ENCODE measurements around the gene MAEL. TPM values are rescaled to one million over a fixed set of nuclear protein-coding genes. Genes with fewer than 3 reads are reported as not detected.

The MAEL gene
- 0.20 TPM for total RNA-seq

DNA sequence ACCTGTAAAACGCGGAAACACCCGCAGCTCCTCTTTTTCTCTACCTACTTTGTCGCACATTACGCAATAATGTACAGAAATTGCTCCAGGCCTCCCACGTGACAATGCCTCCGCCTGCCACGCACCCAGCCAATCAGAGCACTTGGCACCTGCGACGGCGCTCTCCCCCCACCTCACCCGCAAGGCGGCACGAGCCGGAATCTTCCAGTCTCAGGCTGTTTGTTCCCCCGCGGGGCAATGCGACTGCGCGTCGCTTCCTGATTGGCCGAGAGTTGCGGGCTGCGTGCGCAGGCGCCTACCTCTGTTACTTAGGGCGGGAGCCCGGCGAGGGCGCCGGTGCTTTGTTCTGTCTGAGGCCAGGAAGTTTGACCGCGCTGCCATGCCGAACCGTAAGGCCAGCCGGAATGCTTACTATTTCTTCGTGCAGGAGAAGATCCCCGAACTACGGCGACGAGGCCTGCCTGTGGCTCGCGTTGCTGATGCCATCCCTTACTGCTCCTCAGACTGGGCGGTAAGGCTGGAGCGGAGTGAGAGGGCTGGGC lies at the start of gene MAEL:
Gene MAEL, plus strand, starts transcription at position 307 of the 542 bp plus-strand sequence. Its CDS starts 73 bp downstream, at position 380.
- DNase-seq = no peak

DNA sequence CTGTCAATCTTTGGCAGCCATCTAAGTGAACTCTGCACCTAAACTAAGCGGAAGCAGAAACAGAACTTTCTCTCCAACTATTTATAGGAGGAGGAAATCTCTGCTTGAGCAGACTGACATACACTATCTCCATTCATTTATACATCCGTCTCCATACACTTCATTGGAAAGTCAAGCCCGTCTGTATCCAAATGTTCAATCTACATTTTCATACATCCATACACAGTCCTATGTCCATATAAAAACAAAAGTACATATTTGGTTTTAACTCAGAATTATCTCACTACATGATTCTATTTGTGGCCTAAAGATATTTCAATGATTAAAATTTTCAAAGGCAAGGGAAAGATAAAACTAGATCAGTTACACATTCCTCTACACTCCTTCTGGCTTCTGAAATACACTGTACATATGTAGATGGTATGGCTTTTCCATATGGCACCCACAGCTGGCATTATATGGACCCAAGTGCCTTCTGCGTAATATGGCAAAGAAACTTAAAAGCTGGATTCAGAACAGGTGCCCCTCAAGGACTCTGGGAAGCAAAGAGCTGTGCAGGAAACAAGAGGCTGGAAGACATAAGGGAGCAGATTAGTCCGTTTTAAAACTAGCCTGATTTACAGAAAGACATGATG lies 49.2 kb upstream of the MAEL start:
- no peak for DNase-seq

DNA sequence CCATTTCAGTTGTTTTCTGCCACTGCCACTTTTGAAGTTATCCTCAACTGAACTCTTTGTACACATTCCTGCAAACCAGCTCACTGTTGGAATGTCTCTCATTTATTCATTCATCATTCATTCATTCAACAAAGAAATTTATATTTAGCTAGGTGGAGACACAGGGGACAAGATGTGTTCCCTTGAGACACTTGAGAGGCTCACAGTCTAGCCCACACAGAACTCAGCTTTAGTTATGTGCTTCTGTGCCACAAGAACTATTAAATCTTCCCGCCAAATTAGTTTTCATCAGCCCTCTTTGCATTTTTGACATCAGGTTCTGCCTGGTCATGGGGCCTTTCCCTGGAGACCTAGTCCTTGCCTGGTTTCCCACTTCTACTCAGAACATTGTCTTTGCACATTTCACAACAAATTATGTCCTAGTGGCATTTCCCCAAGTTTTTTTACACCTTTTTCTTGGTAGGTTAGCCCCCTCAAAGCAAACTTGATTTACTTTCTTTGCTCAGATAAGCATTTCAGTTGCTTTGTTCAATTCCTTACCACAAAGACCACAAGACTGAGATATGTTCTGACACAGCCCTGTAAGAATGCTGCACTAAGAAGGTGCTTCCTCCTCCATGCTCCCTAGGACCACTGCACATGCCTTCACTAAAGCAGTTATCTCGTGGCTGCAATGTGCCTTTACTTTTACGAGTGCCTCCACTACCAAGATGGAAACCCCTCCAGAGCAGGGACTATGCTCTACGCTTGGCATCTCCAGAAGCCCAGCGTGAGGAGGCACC lies 44.7 kb upstream of the MAEL start:
- DNase-seq = no peak

DNA sequence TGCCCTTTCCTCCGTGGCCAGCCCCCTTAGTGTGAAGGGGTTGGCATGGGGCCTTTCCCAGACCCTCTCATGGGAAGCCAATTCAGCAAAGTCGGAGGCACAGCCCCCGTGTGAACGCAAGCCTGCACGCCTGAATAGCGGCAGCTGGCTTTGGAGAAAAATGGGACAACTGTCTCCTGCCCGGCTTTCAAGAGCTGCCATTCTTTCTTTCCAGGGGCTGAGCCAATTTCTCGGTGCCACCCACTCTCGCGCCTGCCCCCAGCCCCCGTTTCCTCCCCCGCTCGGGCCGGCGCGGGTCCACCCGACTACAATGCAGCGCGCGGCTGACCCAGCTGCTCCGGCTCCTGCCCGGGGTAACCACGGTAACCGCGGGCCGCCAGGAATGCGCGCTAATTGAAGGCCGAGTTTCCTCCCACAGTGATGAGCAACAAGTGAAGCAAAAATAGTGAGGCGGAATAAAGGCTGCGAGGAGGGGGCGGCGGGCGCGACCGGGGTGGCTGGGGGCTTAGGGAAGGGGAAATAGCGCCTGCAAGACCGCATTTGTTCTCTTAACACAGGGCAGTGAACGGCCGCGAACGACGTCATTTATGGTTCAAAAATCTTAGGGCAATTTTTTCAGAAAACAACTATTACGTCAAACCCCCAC lies 41.6 kb upstream of the MAEL start:
- DNase-seq = peak; percentile 12

DNA sequence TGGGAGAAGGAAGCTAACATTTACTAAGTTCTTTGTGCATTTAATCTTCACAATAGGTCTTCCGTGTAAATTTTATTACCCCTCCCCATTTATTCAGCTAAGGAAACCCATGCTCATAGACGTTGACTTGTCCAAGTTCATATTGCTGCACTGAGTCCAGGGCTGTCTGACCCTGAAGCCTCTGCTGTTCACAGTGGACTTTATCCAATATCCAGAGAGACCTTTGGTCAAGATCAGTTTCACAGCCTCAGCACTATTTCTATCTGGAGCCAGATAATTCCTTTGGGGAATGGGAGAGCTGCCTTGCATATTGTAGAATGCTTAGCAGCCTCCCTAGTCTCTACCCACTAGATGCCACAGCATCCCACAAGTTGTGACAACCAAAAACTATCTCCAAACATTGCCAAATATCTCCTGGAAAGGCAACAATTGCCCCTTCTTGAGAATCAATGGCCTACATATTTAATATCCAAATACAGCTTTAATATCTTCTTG lies 40.2 kb upstream of the MAEL start:
- DNase-seq = no peak

GRCh38 chr1:166950156-166950555 lies 38.9 kb upstream of the MAEL start:
- DNase-seq = no peak

GRCh38 chr1:166951050-166951449 lies 38.0 kb upstream of the MAEL start:
- DNase-seq = no peak

DNA sequence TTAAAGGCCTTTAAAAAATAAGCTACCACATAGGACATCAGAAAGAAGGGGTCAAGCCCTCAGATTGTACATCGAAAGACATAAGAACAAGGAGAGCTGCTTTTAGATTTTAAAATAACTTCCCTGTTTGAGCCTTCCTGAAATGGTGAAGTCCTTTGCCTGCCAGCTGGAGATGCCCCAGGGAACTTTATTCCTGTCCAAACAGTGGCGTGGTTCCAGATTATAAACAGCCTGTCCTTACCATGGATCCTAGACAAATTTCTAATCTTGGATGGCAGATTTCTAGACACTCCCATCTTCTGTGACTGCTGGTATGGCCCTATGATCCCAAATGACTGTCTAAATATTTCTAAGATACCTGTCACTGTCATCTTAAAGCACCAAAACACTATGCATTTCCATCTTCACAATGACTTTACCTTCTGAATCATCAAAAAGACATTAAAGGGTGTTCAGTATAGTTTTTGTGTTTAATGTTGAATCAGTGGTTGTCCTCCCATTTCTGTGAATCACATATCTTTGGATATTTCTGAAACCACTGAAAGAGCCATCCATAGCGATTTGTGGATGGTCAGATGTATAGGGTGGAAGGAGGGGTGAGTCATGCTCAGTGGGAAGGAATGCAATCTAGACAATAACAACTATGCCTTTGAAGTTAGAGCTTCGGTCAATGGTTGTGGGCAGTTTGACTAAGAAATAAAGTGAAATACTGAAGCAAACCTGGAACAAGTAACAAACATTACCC lies 36.9 kb upstream of the MAEL start:
- no peak for DNase-seq

DNA sequence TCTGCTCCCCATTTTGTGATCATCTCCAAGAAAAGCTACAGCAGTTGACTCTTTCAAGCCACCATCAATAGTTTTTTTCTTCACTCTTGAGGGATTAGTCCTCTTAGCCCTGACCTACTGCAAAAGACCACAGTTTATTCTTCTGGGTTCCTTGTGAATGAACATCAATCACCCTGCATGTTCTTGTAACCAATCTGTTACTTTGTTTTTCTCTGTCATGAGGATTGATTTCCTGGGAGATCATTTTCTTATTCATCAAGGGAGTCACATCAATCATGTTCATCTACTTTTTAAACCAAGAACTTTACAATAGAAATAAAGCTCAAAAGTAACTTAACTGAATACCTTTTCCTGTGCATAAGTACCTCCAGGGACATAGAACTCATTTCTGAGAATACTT lies 35.6 kb upstream of the MAEL start:
- no peak for DNase-seq

DNA sequence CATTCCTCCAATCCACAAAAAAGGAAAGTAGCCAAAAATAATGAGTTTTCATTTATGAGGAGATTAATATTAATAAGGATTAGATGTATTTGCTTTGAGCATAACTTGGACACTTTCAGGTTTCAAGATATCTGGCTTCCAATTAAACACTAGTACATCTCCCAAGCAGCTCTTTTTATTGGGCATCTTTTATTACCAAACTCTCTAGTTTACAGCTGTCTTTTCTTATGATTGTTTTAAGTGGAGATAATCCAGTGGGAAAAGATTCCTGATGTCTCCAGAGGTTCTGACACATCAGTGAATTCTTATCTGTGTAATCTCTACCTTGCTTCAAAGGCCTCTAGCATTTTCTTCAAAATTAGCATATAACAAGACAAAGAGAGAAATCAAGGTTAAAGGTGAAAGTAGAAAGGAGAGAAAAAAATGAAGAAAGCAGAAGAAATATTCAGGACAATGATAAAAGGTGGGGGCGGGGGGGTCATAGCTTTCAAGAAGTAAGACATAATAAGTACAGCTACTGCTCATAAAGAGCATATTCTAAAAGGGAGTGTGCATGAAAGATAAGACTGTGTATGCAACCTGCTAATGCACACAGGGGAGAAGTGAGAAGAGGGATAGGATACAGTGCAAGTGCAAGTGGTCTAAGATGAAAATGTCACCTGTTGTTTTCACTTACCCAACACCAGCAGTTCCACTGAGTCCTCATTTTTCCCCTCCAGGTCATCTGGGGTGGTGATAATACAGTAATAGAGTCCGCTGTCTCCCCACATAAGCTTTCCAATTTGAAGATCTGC lies 32.8 kb upstream of the MAEL start:
- DNase-seq = no peak

DNA sequence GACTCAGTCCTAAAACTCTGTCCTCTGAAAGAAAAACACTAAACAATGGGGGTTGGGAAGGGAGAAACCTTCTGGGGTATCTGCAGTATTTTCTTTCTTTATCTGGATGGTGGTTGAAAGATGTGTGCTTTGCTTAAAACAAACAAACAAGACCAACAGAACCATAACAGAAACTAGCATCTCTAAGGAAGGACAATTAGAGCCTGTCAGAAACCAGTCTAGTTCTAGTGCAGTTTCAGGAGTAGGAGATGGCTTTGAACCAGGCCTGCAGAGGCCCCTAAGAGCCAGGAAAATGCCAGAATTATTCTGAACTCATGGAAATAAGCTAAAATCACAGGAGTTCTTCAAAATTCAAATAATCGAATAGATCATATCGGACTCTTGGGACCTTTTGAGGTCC lies 32.2 kb upstream of the MAEL start:
- DNase-seq = no peak

GRCh38 chr1:166960858-166961474 lies 28.1 kb upstream of the MAEL start:
- no peak for DNase-seq

- no peak for DNase-seq
Observed at GRCh38 chr1:166969074-166969677, 19.9 kb upstream of the MAEL start.

DNA sequence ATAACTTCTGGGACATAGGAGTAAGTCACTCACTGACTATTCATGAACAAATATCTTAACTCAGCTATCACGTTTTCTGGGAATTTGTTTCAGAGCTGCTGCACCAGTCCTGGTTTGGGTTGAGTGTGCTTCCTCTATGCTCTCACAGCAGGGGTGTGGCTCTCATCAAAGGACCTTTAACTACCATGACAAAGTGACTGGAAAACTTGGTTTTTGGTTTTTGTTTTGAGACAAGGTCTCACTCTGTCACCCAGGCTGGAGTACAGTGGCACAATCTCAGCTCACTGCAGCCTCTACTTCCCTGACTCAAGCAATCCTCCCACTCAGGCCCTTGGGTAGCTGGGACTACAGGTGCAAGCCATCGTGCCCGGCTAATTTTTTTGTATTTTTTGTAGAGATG lies 17.8 kb upstream of the MAEL start:
- no peak for DNase-seq

- no peak for DNase-seq
Observed at GRCh38 chr1:166972193-166972592, 16.9 kb upstream of the MAEL start.

DNA sequence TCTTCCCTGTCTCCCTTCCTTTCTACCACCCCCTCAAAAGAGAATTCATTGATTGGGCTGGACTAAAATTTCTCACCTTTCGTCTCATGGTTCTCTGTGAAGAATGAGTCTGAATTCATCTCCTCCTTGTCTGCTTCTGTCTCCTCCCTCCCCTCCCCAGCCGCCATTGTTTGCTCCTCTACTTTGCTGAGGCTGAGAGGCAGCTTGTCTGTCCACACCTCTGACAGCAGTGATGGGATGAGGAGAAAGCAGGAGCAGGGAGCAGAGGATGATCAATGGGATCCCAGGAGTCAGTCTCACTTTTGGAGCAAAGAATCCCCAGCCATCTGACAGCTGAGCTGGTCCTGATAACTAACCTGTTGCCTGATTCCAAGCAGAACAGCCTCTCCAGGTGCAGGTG lies 16.3 kb upstream of the MAEL start:
- DNase-seq = no peak

- no peak for DNase-seq
Observed at GRCh38 chr1:166974647-166975345, 14.3 kb upstream of the MAEL start.

- DNase-seq = no peak
Observed at GRCh38 chr1:166975361-166976129, 13.5 kb upstream of the MAEL start, which contains the start of gene ILDR2. Gene ILDR2, minus strand, starts transcription at chr1:166975540. Its CDS starts 272 bp downstream, at chr1:166975268.

- DNase-seq = no peak
Observed at GRCh38 chr1:166977951-166978350, 11.1 kb upstream of the MAEL start.

All from skin of body (tissue), 2 donors.